HEK293 (cell line): ENCODE data around the gene UQCRQ.

Experiments
- CTCF ChIA-PET: fragments of 350-600 bp; formaldehyde crosslinking; extraction: SDS; loops from one replicate; lab custom pipeline; 2021; ENCODE audit warnings: antibody characterized with exemption; lab: Yijun Ruan, JAX
- POLR2A ChIA-PET: fragments of 300-600 bp; formaldehyde crosslinking; extraction: SDS; loops from one replicate; lab custom pipeline; 2020; ENCODE audit warnings: antibody characterized with exemption, inconsistent platforms; lab: Yijun Ruan, JAX
- H3K27ac ChIP-seq: fragments of 200-500 bp; sonication (Bioruptor generic); 2 replicates; pipeline ENCODE4 v1.5.1; 2014; ENCODE audit warnings: low read depth, low read length, control low read depth, inconsistent platforms; ENCODE audit errors: extremely low read depth
- H3K36me3 ChIP-seq, 2 experiments: fragments of 200-500 bp in 1 of 2; sonication (Bioruptor generic) in 1 of 2; 1 replicate in 1 of 2; 2 replicates in 1 of 2; pipeline ENCODE4 v1.5.1; 2014 to 2017; ENCODE audit warnings: inconsistent platforms in 2 of 2, low read length in 2 of 2; ENCODE audit not compliant: control insufficient read depth in 2 of 2, insufficient read depth in 1 of 2
- H3K4me1 ChIP-seq: fragments of 200-500 bp; sonication (Bioruptor generic); 2 replicates; pipeline ENCODE4 v1.5.1; 2014; ENCODE audit warnings: mild to moderate bottlenecking, low read length, inconsistent platforms; ENCODE audit not compliant: control insufficient read depth, insufficient read depth
- H3K4me3 ChIP-seq: 2 replicates; pipeline ENCODE4 v1.5.1; 2011; ENCODE audit warnings: low read depth, mild to moderate bottlenecking, control low read depth, low read length, moderate library complexity
- H3K9me3 ChIP-seq: fragments of 200-500 bp; sonication (Bioruptor generic); 2 replicates; pipeline ENCODE4 v1.5.1; 2014; ENCODE audit warnings: low read depth, low read length, inconsistent platforms; ENCODE audit not compliant: control insufficient read depth, insufficient read depth
- GFI1B ChIP-seq: fragments of 450-650 bp; formaldehyde crosslinking; IDR thresholded peaks from 2 replicates; pipeline ENCODE4 v1.5.1; 2016; ENCODE audit warnings: missing biosample characterization, missing genetic modification characterization
- GLI4 ChIP-seq: fragments of 450-650 bp; formaldehyde crosslinking; IDR thresholded peaks from 2 replicates; pipeline ENCODE4 v1.5.1; 2016; ENCODE audit warnings: missing biosample characterization, missing genetic modification characterization
- PRDM4 ChIP-seq: fragments of 450-650 bp; formaldehyde crosslinking; IDR thresholded peaks from 2 replicates; pipeline ENCODE4 v1.5.1; 2017; ENCODE audit warnings: missing biosample characterization, missing genetic modification characterization
- ZBTB49 ChIP-seq: fragments of 450-650 bp; formaldehyde crosslinking; IDR thresholded peaks from 2 replicates; pipeline ENCODE4 v1.5.1; 2016; ENCODE audit warnings: missing biosample characterization, missing genetic modification characterization, low read depth
- ZFP3 ChIP-seq: fragments of 450-650 bp; formaldehyde crosslinking; IDR thresholded peaks from 2 replicates; pipeline ENCODE4 v1.5.1; 2016; ENCODE audit warnings: low read depth, missing biosample characterization, missing genetic modification characterization
- ZFP37 ChIP-seq: fragments of 450-650 bp; formaldehyde crosslinking; IDR thresholded peaks from 2 replicates; pipeline ENCODE4 v1.5.1; 2016; ENCODE audit warnings: missing biosample characterization, missing genetic modification characterization
- ZNF121 ChIP-seq: fragments of 450-650 bp; formaldehyde crosslinking; IDR thresholded peaks from 2 replicates; pipeline ENCODE4 v1.5.1; 2016; ENCODE audit warnings: missing biosample characterization, missing genetic modification characterization
- ZNF155 ChIP-seq: fragments of 450-650 bp; formaldehyde crosslinking; IDR thresholded peaks from 2 replicates; pipeline ENCODE4 v1.5.1; 2016; ENCODE audit warnings: missing biosample characterization, missing genetic modification characterization
- ZNF19 ChIP-seq: fragments of 450-650 bp; formaldehyde crosslinking; IDR thresholded peaks from 2 replicates; pipeline ENCODE4; 2016; ENCODE audit warnings: missing biosample characterization, missing genetic modification characterization, low read depth
- ZNF266 ChIP-seq: fragments of 450-650 bp; formaldehyde crosslinking; IDR thresholded peaks from 2 replicates; pipeline ENCODE4 v1.5.1; 2016; ENCODE audit warnings: missing biosample characterization, missing genetic modification characterization, low read depth
- ZNF398 ChIP-seq: fragments of 450-650 bp; formaldehyde crosslinking; IDR thresholded peaks from 2 replicates; pipeline ENCODE4 v1.5.1; 2017; ENCODE audit warnings: missing biosample characterization, missing genetic modification characterization
- ZNF423 ChIP-seq: fragments of 450-650 bp; formaldehyde crosslinking; IDR thresholded peaks from 2 replicates; pipeline ENCODE4 v1.5.1; 2016; ENCODE audit warnings: missing biosample characterization, missing genetic modification characterization
- ZNF521 ChIP-seq: fragments of 450-650 bp; formaldehyde crosslinking; IDR thresholded peaks from 2 replicates; pipeline ENCODE4 v1.5.1; 2017; ENCODE audit warnings: missing biosample characterization, mild to moderate bottlenecking, missing genetic modification characterization
- ZNF544 ChIP-seq: fragments of 450-650 bp; formaldehyde crosslinking; IDR thresholded peaks from 2 replicates; pipeline ENCODE4 v1.5.0; 2017; ENCODE audit warnings: missing biosample characterization, missing genetic modification characterization
- ZNF558 ChIP-seq: fragments of 450-650 bp; formaldehyde crosslinking; IDR thresholded peaks from 2 replicates; pipeline ENCODE4 v1.5.1; 2016; ENCODE audit warnings: missing biosample characterization, missing genetic modification characterization
- ZNF626 ChIP-seq: fragments of 450-650 bp; sonication (Bioruptor Pico); formaldehyde crosslinking; IDR thresholded peaks from 2 replicates; pipeline ENCODE4 v1.5.1; 2018; ENCODE audit warnings: missing biosample characterization, missing genetic modification characterization, inconsistent platforms
- TF ChIP-seq, protein P1 (sequence below): fragments of 450-650 bp; formaldehyde crosslinking; IDR thresholded peaks from 2 replicates; pipeline ENCODE4 v1.5.1; 2016; ENCODE audit warnings: missing biosample characterization, missing genetic modification characterization
- TF ChIP-seq, protein P2 (sequence below): fragments of 450-650 bp; formaldehyde crosslinking; IDR thresholded peaks from 2 replicates; pipeline ENCODE4 v1.5.1; 2017; ENCODE audit warnings: missing biosample characterization, missing genetic modification characterization
- TF ChIP-seq, protein P3 (sequence below): fragments of 450-650 bp; formaldehyde crosslinking; conservative IDR thresholded peaks from 2 replicates; pipeline ENCODE4 v1.5.1; 2016; ENCODE audit warnings: low read depth, missing biosample characterization, missing genetic modification characterization

Gene UQCRQ

GRCh38 chr5:132870801-132871200, 4.4 kb downstream of the UQCRQ start:
- CTCF ChIA-PET, result interaction anchor here (0.7 to 1.2 kb wide), 2 partner anchors 13 to 18 kb away, joined by 3 to 7 read pairs; no protein-coding TSS in a partner anchor
- H3K4me1 ChIP-seq, result peaks cover 3% of the 10 kb centered on the region; the same call in 1 of the 2 replicates
- no peak for TF ChIP-seq PRDM4
- no peak for TF ChIP-seq ZNF521 (tag by site-specific recombination)
- no peak for TF ChIP-seq ZNF544 (tag by site-specific recombination)
- TF ChIP-seq ZNF558, result no peak
- no peak for TF ChIP-seq ZNF423 (tag by site-specific recombination)
- TF ChIP-seq ZBTB49 (tag by site-specific recombination), result no peak
- no peak for TF ChIP-seq ZFP37 (tag by site-specific recombination)
- no peak for TF ChIP-seq ZNF121
- TF ChIP-seq, protein P1, sequence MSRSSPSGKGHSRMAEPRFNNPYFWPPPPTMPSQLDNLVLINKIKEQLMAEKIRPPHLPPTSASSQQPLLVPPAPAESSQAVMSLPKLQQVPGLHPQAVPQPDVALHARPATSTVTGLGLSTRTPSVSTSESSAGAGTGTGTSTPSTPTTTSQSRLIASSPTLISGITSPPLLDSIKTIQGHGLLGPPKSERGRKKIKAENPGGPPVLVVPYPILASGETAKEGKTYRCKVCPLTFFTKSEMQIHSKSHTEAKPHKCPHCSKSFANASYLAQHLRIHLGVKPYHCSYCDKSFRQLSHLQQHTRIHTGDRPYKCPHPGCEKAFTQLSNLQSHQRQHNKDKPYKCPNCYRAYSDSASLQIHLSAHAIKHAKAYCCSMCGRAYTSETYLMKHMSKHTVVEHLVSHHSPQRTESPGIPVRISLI (tag by site-specific recombination), result no peak
- TF ChIP-seq ZNF19 (tag by site-specific recombination), result no peak
- TF ChIP-seq ZNF626 (tag by site-specific recombination), result no peak
- TF ChIP-seq, protein P2, sequence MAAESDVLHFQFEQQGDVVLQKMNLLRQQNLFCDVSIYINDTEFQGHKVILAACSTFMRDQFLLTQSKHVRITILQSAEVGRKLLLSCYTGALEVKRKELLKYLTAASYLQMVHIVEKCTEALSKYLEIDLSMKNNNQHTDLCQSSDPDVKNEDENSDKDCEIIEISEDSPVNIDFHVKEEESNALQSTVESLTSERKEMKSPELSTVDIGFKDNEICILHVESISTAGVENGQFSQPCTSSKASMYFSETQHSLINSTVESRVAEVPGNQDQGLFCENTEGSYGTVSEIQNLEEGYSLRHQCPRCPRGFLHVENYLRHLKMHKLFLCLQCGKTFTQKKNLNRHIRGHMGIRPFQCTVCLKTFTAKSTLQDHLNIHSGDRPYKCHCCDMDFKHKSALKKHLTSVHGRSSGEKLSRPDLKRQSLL, result no peak
- no peak for TF ChIP-seq ZFP3
- TF ChIP-seq ZNF398 (tag by site-specific recombination), result no peak
- TF ChIP-seq GFI1B, result no peak
- no peak for TF ChIP-seq ZNF155 (tag by site-specific recombination)
- TF ChIP-seq, protein P3, sequence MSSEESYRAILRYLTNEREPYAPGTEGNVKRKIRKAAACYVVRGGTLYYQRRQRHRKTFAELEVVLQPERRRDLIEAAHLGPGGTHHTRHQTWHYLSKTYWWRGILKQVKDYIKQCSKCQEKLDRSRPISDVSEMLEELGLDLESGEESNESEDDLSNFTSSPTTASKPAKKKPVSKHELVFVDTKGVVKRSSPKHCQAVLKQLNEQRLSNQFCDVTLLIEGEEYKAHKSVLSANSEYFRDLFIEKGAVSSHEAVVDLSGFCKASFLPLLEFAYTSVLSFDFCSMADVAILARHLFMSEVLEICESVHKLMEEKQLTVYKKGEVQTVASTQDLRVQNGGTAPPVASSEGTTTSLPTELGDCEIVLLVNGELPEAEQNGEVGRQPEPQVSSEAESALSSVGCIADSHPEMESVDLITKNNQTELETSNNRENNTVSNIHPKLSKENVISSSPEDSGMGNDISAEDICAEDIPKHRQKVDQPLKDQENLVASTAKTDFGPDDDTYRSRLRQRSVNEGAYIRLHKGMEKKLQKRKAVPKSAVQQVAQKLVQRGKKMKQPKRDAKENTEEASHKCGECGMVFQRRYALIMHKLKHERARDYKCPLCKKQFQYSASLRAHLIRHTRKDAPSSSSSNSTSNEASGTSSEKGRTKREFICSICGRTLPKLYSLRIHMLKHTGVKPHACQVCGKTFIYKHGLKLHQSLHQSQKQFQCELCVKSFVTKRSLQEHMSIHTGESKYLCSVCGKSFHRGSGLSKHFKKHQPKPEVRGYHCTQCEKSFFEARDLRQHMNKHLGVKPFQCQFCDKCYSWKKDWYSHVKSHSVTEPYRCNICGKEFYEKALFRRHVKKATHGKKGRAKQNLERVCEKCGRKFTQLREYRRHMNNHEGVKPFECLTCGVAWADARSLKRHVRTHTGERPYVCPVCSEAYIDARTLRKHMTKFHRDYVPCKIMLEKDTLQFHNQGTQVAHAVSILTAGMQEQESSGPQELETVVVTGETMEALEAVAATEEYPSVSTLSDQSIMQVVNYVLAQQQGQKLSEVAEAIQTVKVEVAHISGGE, result no peak
- no peak for TF ChIP-seq GLI4 (tag by site-specific recombination)
- no peak for TF ChIP-seq ZNF266
- H3K27ac ChIP-seq, result no peak overlapping the region
- H3K36me3 ChIP-seq, result peaks cover 17 to 77% of the 10 kb centered on the region in 2 experiments
- no peak overlapping the region for H3K4me3 ChIP-seq
- POLR2A ChIA-PET, result no interaction called here
- no peaks in the 10 kb centered on the region for H3K9me3 ChIP-seq
